NCI-H2171 treated with DMSO at 0.1 percent for 48 hours (cell line): ENCODE measurements around the gene GREM2.

ENCODE experiments used
- DNase-seq: peaks from one replicate; lab custom pipeline; 2025; lab: John Stamatoyannopoulos, UW

GREM2 gene

GRCh38 chr1:240441669-240442068 is 170.3 kb downstream of the GREM2 start:
- DNase-seq, result no peak
